Upper lobe of left lung (tissue), 6 donors: ENCODE measurements around the gene DCTPP1. TPM values are rescaled to one million over a fixed set of nuclear protein-coding genes. Genes with fewer than 3 reads are reported as not detected.

Experiments
- ATAC-seq, 2 donors: fragments of 200-7000 bp; cut with Tn5 transposase; one replicate each; pipeline ENCODE4 v1.9.1; 2022; ENCODE audit warnings: mild to moderate bottlenecking in 2 of 2, moderate library complexity in 2 of 2; ENCODE audit not compliant: low FRiP score in 2 of 2
- DNase-seq, 2 donors: peaks; one replicate each; pipeline ENCODE4 v3.0.0-alpha.2; 2019 to 2020
- H3K27ac ChIP-seq, 4 donors: fragments of 200-600 bp; sonication (generic); one replicate each; pipeline ENCODE4 v1.5.1; 2016 to 2019
- H3K27me3 ChIP-seq, 4 donors: fragments of 200-600 bp; sonication (generic); one replicate each; pipeline ENCODE4 v1.5.1; 2017 to 2019
- H3K36me3 ChIP-seq, 4 donors: fragments of 200-600 bp; sonication (generic); one replicate each; pipeline ENCODE4 v1.5.1; 2016 to 2019
- H3K4me1 ChIP-seq, 4 donors: fragments of 200-600 bp; sonication (generic); one replicate each; pipeline ENCODE4 v1.5.1; 2018 to 2019
- H3K4me3 ChIP-seq, 4 donors: fragments of 200-600 bp; sonication (generic); one replicate each; pipeline ENCODE4 v1.5.1; 2017 to 2019; ENCODE audit warnings: mild to moderate bottlenecking in 2 of 4, moderate library complexity in 1 of 4
- H3K9me3 ChIP-seq, 4 donors: fragments of 200-600 bp; sonication (generic); one replicate each; pipeline ENCODE4 v1.5.1; 2018 to 2019
- CTCF ChIP-seq, 6 experiments: fragments of 450-650 bp in 4 of 6; fragments of 200-600 bp in 2 of 6; sonication (generic) in 2 of 6; IDR thresholded peaks; one replicate each; pipeline ENCODE4 v1.5.1; 2016 to 2019; ENCODE audit warnings: antibody characterized with exemption in 6 of 6
- EP300 ChIP-seq, 4 donors: sonication (generic); formaldehyde crosslinking; IDR thresholded peaks; one replicate each; pipeline ENCODE4 v1.5.1; 2017; ENCODE audit warnings: antibody characterized with exemption in 4 of 4, control low read depth in 2 of 4
- POLR2A ChIP-seq, 4 donors: fragments of 450-650 bp; IDR thresholded peaks; one replicate each; pipeline ENCODE4 v1.5.1; 2016 to 2017; ENCODE audit warnings: antibody characterized with exemption in 4 of 4, mild to moderate bottlenecking in 2 of 4
- POLR2AphosphoS5 ChIP-seq, 2 donors: sonication (generic); formaldehyde crosslinking; IDR thresholded peaks; one replicate each; pipeline ENCODE4 v1.5.1; 2017; ENCODE audit warnings: antibody characterized with exemption in 2 of 2
- WGBS, 2 donors: methylation state at CpG; one replicate each; pipeline ENCODE4 v1.1.5; 2017 to 2018; 5-methylcytosine and 5-hydroxymethylcytosine counted together
- total RNA-seq, 6 donors: library from RNA; depleted of rRNA in 4 of 6; stranded (reverse); fragments of >200 nt in 4 of 6; gene quantifications; one replicate each; pipeline versions ENCODE4 v1.1.0 to v1.2.1, GENCODE V29; 2016 to 2021
- donor health status: DM: no; HTN: no; CAD: no; lungs with moderate emphysema.
- donor health status: DM: no; HTN: yes; CAD: no; lungs with severe emphysema.

The DCTPP1 gene
- total RNA-seq, 6 donors from 2014 or later, result 4.2 to 31.8 (median 20.0) TPM

- WGBS, 2 donors, result 54 to 64% methylated on average over 3 of the region's 3 CpGs
- ATAC-seq (peak in 1 of 2 donors; percentile 69), DNase-seq (peak in 1 of 2 donors; percentile 52)
- Histone ChIP-seq H3K27me3 (no peaks in the 10 kb centered on the region), H3K36me3 (no peaks in the 10 kb centered on the region), H3K4me3 (no peak overlapping the region), H3K4me1 (peaks cover 0 to 3% (median 0%) of the 10 kb centered on the region in 4 donors), H3K27ac (peak overlapping the region in 1 of 4 donors; percentile 43), H3K9me3 (no peaks in the 10 kb centered on the region)
- TF ChIP-seq POLR2AphosphoS5 (IDR thresholded peaks at IDR 0.05) (no peak), POLR2A (IDR thresholded peaks at IDR 0.05) (no peak), EP300 (IDR thresholded peaks at IDR 0.05) (no peak), CTCF (IDR thresholded peaks at IDR 0.05) (no peak)
These were observed 7.7 kb upstream of the DCTPP1 start for GRCh38 chr16:30437511-30438046.

GRCh38 chr16:30434852-30435251, 5.0 kb upstream of the DCTPP1 start:
- no peak for DNase-seq
- Histone ChIP-seq H3K27me3 (no peaks in the 10 kb centered on the region), H3K27ac (no peak overlapping the region), H3K36me3 (no peaks in the 10 kb centered on the region), H3K4me1 (peaks cover 5 to 10% (median 7%) of the 10 kb centered on the region in 4 donors), H3K4me3 (no peak overlapping the region), H3K9me3 (no peaks in the 10 kb centered on the region)
- ATAC-seq, result no peak
- 60 to 62% methylated on average over 4 of the region's 4 CpGs for WGBS, 2 donors
- TF ChIP-seq CTCF (IDR thresholded peaks at IDR 0.05) (no peak), EP300 (IDR thresholded peaks at IDR 0.05) (no peak), POLR2A (IDR thresholded peaks at IDR 0.05) (no peak), POLR2AphosphoS5 (IDR thresholded peaks at IDR 0.05) (no peak)

- DNase-seq (peak in 1 of 2 donors; percentile 33), ATAC-seq (peak; percentile 9 to 10)
- no peaks in the 10 kb centered on the region for H3K9me3 ChIP-seq
- H3K4me1 ChIP-seq, result peaks cover 14 to 21% (median 17%) of the 10 kb centered on the region in 4 donors
- H3K27ac ChIP-seq, result peak overlapping the region; percentile 48 to 85 (median 69)
- 62% methylated on average over 15 to 19 of the region's 19 CpGs for WGBS, 2 donors
- H3K36me3 ChIP-seq, result peaks cover 0 to 13% (median 2%) of the 10 kb centered on the region in 4 donors
- TF ChIP-seq EP300 (IDR thresholded peaks at IDR 0.05) (no peak), CTCF (IDR thresholded peaks at IDR 0.05) (peak in 1 of 6 experiments; percentile 1)
- no peaks in the 10 kb centered on the region for H3K27me3 ChIP-seq
- H3K4me3 ChIP-seq, result peak overlapping the region in 3 of 4 donors; percentile 81 to 87 (median 83)
These were observed 669 bp upstream of the DCTPP1 start for GRCh38 chr16:30430428-30430970.

- DNase-seq, result no peak
- WGBS, 2 donors, result 1 to 2% methylated on average over 11 of the region's 11 CpGs
- no peak for TF ChIP-seq EP300 (IDR thresholded peaks at IDR 0.05)
These were observed 482 bp downstream of the DCTPP1 start for GRCh38 chr16:30429418-30429677.

GRCh38 chr16:30428055-30428454, 1.8 kb downstream of the DCTPP1 start:
- ATAC-seq (no peak), DNase-seq (no peak)
- H3K4me1 ChIP-seq, result peaks cover 14 to 21% (median 17%) of the 10 kb centered on the region in 4 donors
- H3K27me3 ChIP-seq, result no peaks in the 10 kb centered on the region
- 91 to 99% methylated on average over 4 of the region's 4 CpGs for WGBS, 2 donors
- no peak overlapping the region for H3K27ac ChIP-seq
- peaks cover 7 to 27% (median 15%) of the 10 kb centered on the region in 4 donors for H3K36me3 ChIP-seq
- no peak overlapping the region for H3K4me3 ChIP-seq
- TF ChIP-seq CTCF (IDR thresholded peaks at IDR 0.05) (no peak), POLR2A (IDR thresholded peaks at IDR 0.05) (no peak)
- H3K9me3 ChIP-seq, result no peaks in the 10 kb centered on the region

More at GRCh38 chr16:30429418-30429677, 482 bp downstream of the DCTPP1 start:
- Histone ChIP-seq H3K4me3 (peak overlapping the region; percentile 51 to 87 (median 82)), H3K27ac (peak overlapping the region; percentile 29 to 85 (median 69)), H3K4me1 (peaks cover 14 to 21% (median 17%) of the 10 kb centered on the region in 4 donors), H3K27me3 (no peaks in the 10 kb centered on the region), H3K9me3 (no peaks in the 10 kb centered on the region), H3K36me3 (peaks cover 0 to 14% (median 4%) of the 10 kb centered on the region in 4 donors)
- no peak for ATAC-seq
